ENCODE results near the gene SLC48A1.
A peak's percentile ranks its signal among the peaks of the same experiment; 100 is the strongest.
"Not testable (repeated sequence)": the region's sequence is repeated elsewhere in the genome, so short reads cannot be mapped to it uniquely, and the experiment has no call there.

SLC48A1 gene

DNA sequence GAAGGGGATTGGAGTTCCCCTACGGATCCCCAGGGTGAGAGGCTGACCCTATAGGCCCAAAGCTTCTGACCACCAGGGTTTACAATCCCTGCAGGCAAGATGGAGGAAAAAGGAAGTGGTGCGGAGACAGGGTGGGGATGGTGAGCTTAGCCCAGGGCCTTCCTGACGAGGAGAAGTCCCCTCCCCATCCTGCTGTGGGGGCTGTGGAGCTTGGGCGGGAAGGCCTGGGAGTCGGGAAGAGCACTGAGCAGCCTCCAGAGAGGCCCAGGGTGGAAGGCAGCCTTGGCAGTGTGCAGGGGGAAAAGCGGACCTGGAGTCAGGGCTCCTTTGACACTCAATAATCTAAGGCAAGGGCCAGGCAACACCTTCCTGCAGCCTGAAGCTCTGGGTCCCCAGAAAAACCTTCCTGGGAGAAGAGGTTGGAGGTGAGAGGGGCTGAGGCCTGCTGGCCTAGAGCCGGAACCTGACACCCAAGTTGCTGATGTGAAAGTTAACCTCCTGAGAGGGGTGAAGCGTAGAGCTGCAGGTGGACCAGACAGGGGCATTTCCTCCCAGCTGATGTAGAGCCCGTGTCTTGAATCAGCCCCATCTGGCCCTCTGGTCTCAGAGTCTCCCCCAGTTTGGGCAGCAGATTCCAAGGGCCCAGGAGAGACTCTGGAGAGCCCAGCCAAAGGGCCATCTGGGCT lies 40.6 kb downstream of the SLC48A1 start:
- peak; percentile 54 for DNase-seq

DNA sequence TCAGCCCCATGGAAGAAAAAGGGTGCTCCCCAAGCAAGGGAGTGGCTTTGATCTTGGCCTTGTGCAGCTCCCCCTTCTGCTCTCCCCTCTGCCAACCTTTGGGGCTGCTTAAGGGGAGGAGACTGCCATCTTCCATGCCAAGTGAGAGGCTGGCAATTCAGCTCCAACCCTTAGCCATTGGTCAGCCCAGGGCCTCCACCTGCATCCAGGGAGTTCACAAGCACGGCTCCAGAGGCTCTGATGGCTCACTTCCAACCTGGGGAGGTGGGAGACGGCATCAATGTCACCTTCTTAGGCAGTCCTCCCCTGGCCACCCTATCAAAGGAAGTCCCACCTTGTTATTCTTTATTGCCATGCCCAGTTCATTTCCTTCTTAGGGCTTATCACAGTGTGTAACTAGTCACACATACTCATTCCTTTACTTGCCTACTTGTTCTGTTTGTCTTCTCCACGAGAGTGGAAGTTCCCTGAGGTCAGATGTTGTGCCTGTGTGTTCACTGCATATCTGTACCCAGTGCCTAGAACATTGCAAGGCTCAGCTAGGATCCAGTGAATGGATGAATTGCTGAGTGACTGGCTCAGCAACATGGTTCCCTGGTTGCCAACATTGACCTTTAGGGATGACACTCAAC lies 41.6 kb downstream of the SLC48A1 start:
- DNase-seq: peak; percentile 51

DNA sequence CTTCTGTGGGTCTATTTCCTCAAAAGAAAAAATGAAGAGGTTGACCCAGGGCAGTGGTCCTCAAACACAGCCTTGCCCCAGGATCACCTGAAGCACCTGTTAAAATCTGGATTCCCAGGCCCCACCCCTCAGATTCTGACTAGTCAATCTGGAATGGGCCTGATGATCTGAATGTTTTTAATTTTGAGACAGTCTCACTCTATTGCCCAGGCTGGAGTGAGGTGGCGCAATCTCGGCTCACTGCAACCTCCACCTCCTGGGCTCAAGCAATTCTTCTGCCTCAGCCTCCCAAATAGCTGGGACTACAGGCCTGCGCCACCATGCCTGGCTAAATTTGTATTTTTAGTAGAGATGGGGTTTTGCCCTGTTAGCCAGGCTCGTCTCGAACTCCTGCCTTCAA lies 42.4 kb downstream of the SLC48A1 start:
- DNase-seq: not testable (repeated sequence)

DNA sequence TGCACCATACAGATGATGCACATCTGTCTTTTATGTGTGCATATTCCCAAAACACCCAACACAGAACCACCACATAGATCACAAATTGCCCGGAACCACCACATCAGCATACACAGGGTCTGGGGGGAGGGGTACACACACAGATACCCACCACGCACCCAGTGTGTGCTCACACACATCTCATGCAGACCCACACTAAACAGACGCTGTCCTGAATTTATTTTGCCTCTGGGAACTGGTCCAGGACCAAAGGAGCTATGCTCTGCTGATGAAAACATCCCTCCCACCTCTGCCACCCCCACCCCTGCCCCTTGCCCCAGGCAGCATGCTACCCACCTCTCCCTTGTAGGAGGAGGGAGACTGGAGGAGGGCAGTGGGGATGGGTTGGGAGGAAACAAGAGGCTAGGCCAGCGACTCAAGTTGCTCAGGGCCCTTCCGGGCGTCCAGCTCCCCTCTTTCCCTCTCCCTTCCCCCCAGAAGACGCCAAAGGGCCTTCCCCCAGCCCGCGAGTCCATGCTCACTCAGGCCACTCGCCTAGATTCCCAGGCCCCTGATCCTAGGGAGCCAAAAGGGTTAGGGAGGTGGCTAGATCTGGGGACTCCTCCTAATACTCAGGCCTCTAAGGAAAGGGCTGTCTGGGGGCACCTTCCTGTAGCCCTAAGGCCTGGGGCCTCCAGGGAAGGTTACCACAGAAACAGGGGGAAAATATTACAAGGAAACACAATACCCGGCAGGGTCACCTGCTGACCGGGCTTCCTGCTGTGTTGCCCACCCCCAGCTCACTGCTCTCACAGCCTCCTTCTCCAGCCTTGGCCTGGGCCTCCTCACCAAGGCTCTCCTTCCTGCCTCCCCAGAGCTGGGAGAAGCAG lies 43.6 kb downstream of the SLC48A1 start:
- no peak for DNase-seq

DNA sequence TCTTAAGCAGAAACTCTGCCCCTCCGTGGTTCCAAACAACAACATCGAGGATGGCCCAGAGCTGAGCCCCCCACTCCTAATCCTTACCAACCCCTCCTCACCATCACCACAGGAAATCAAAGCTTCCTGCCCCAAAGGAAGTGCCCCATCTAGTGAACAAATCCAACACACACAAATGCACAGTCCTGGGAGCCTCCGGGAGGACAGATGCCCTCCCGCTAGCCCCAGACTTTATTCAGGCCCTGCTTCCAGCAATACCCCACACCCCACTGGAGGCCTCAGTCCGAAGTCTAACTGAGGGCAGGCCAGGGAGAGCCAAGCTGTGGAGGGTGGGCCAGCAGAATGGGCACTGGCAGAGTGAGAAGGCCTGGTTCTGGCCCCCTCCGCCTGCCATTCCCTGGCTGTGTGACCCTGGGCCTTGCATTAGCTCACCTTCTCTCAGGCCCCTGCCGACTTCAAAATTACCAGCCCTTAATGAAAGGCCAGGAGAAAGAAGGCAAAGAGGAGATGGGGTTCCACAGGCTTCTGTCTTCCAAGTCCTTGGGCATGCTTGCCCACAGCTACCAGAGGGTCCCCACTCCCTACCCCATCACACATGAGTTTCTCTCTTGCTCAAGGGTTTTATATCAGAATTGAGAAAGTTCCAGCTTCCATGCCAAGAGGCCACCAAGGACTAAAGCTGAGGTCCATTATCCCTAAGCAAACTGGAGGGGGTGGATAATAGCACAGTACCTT lies 44.4 kb downstream of the SLC48A1 start:
- peak; percentile 49 for DNase-seq

DNA sequence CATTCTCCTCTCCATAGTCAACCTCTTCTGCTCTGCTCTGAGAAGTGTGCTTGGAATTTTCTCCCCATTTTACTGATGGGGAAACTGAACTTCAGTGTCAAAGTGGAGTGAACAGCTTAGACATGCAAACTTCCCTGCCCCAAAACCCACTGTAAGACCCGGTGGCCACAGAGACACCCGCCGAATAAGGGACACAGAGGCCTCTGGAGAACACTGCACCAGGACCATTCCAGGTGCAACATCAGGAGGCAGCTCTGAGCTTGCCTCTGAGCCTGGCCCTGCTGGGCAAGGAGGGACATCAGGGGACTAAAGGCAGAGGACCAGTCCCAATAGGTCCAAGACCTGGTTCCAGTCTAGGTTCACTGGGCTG lies 45.0 kb downstream of the SLC48A1 start:
- DNase-seq: no peak

DNA sequence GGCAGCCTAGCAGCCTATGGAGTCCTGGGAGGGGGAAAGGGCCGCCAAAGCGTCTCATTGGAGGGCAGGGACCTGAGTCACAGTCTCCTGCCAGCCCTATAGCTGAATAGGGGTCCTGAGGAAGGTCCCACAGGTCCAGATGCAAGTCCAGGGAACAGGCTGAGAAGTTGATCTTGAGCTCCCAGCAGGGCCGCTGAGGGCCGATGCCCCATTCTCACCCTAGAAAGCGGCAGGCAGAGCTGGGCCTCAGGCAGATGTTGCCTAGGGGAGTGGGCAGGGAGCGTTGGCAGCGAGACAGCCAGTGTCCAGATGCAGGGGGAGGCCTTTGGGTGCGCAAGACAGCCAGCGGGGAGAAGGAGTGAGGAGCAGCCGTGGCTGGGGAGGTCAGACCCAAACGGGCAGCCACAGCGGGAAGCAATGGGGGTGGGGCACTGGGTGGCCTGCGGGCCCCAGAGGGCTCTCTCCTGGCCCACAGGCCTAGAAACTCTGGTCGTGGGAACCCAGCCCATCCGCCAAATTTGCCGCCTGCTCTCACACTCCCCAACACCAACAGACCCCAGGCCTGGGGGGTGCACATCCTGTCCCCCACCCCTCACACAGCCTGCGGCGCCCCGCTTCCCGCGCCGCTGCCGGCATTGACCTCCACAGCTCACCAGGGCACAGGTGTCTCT lies 45.6 kb downstream of the SLC48A1 start:
- DNase-seq: peak; percentile 55

DNA sequence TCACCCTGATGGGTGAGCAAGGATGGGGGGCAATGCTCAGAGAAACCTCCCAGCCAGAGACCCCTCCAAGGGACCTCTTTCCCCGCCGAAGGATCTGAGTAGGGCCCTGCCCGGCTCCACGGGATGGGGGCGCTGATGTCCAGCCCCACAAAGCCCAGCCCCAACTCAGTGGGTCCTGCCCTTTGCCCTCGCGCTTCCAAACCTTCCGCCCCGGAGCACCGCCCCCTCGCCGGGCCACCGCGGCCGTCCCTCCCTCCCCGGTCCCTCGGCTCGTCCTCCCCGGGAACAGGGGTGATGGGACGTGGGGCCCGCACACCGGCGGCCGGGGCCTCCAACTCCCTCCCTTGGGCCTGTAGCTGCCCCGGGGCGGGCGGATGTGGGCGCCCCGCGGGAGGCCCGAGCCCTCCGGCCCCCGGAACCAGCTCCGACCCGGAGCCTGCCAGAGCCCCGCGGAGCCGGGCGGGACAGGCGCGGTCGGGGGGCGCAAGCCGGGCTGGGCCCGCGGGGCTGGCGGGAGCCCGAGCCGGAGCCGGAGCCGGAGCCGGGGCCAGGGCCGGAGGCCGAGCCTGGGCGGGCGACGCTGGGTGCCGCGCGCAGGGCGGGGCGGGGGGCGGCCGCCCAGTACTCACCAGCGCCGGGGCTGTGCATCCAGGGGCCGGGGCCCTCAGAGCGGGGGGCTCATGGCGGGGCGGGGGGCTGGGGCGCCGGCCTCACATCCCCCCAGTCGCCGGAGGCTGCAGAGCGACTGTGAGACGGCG lies 46.3 kb downstream of the SLC48A1 start:
- peak; percentile 56 for DNase-seq

DNA sequence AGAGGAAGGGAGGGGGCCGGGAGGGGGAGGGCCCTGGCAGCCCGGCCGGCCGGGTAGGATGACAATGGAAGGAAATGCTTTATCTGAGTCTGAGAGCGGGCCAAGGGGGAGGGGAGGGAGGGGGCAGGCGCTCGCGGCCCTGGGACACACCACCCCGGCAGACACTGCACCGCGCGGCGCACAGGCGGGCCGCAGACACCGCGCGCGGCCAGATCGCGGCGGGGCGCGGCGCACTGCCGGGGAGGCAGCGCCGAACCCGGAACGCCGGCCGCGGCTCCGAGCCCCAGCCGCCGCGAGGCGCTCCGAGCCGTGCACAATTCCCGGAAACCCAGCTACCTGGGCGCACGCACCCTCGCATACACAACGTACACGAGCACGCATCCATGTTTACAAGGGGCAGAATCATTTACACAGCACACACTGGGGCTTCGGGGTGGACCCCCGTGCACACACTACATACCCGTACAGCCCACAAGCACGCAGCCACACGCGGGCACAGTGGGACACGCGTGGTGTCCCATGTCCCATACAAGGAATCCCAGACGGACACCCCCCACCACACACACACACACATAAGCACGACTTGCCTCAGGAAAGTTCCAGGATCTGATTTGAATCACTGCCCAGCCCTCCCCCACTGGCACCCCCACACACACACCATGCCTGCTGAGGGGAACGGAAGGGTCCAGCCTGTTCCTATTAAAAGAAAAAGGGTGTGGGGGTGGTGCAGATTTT lies 47.0 kb downstream of the SLC48A1 start, which contains the start of gene HDAC7:
Gene HDAC7 (minus strand): TSS at position 8 of the 735 bp plus-strand sequence. CDS start 118 bp downstream, outside the sequence.
- peak; percentile 81 for DNase-seq

DNA sequence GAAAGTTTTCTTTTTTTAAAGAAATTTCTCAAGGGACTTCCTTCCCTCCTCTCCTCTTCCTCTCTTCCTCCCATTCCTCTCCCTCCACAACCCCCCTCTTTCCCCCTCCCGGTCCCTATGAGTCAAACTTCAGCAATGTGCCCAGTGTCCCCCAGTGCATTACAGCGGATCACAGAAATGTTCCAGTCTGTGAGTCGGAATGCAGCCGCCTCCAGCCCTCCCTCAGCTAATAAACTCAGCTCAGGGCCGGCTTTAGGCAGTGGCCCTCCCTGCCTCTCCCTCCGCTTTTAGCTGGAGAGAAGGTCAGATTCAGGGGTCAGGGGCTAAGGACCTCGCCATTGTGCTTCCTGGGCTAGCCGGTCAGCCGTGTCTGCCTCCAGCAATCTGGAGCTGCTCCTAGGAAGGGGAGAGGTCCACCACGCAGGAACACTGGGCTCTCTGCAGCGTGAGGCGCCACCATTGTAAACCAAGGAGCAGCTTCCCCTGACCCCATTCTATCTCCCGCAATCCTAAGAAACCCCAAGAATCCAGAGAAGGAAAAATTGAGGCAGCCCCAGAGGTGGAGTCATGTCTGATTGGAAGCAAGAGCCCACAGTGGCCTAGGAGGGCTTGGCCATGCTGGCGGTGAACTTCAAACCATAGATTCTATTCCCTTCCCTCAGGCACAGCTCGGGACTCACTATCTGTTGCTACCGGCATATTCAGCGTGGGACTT lies 47.8 kb downstream of the SLC48A1 start:
- no peak for DNase-seq

DNA sequence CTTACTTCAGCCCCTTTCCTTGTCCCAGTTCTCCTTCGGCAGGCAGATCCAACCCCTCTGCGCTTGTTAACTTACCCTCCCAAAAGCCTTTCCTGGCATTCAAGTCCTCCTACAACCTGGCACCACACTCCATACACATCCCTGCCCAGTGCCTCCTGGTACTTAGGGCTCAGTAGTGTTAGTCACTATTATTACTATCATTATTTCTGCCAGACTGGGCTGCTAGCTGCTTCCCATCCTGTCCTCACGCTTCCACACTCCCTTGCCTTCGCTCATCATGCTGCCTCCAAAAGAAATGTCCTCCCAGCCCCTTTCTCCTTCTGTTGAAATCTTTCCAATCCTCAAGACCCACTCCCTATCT lies 48.3 kb downstream of the SLC48A1 start:
- no peak for DNase-seq

DNA sequence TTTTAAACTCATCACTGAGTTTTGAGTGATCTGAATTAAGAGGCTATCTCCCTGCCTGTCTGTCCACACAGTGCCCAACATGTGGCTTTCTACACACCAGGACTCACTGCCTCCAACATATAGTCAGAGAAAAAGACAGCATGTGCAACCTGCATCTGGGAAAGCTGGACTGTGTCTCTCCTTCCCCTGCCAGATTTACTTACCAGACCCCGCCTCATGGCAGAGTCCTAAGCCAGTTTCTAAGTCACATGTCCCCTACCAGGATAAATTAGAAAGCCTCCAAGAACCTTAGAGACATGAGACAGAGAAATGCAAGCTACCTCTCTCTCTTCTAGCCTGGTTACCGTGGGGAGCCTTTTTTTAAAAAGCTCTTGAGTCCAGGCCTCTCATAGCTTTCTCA lies 49.4 kb downstream of the SLC48A1 start:
- DNase-seq: no peak

DNA sequence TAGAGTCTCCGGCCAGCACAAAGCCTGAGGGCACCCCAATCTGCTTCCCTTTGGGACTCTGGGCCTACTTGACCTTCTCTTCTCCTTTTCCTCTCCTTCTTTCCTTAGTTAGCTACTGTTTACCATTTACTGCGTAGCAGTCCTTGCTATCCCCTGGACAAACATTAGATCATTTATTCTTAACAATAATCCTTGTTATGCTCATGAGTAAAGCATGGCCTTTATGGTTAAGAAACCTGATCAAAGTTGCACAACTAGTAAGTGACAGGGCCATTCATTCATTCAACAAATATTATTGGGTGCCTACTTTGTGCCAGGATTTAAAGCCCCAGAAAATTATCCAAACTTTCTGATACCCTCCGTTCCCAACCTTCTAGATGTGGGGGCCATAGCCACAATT lies 49.8 kb downstream of the SLC48A1 start:
- no peak for DNase-seq

DNA sequence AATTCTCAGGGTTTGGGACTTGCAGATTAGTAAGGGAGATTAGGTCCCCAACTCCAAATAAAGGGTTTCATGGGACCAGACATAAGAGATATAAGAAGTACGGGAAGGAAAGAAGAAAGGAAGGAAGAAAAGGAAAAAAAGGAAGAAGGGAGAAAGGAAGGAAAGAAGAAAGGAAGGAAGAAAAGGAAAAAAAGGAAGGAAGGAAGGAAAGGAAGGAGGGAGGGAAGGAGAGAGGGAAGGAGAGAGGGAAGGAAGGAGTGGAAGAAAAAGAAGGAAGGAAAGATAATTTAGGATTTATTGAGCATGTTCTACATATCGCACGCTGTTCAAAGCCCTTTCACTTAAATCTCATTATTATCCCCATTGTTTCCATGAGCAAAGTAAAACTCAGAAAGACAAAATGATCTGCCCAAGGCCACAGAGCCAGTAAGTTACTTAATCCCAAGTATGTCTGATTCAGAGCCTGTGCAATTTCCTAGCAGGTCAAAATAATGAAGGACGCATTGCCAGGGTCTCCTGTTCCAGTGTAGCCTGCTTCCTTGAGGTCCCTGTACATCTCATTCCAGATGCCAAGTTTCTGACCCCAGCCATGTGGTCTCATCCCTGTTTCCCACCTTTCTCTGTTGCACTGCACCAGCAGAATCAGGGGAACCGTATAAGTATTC lies 50.5 kb downstream of the SLC48A1 start:
- no peak for DNase-seq

DNA sequence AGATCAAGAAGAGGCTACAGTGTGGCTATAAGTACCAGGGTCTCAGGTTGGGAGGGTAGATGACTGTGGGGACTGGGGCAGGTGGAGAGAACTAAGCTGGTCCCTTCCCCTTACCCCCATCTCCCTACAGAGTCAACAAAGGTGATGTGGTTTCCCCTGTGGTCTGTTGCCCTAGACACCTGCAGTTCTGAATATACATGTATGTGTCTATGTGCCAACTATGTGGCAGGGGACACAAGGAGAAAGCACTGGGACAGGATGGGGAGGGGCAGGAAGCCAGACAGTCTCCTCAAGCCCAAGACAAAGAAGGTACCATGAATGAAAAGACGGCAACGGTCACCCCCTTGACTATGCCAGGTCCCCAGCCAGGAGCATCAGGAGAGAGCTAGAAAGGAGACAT lies 51.2 kb downstream of the SLC48A1 start:
- peak; percentile 74 for DNase-seq

DNA sequence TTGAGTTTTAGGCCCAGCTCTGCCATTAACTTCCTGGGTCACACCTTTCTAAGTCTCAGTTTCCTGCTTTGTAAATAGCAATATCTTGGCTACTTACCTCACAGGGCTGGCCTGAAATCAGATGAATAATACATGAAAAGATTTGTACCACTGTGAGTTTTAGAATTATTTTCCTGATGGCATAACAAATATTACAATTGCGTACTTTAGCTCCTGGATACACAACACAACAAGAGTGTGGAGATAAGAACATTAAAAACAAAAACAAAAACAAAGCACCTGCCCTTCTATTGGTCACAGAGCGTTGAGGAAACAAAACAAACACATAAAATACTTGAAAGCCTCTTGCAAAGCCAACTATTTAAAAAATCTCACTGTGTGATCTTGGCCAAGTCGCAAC lies 51.6 kb downstream of the SLC48A1 start:
- no peak for DNase-seq

DNA sequence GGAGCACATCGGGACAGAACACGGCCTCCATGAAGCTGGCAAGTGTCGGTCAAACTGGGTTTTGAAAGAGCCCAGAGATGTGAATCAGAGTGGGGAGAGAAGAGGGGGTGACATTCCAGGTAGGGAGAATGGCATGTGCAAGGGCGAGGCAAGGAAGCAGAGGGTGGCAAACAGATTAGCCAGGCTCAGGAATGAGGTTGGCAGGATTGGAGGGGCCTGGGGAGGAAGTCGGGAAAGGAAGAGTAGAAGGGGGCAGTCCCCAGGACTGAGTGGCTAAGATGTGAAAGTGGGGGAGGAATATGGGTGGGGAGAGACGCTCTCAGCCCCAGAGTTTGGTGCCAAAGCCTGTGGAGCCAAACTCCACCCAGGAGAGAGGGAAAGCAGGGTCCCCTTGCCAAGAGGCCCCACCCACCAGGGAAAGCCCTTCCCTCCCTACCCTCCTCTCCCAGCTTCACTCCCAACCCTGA lies 52.2 kb downstream of the SLC48A1 start:
- no peak for DNase-seq

DNA sequence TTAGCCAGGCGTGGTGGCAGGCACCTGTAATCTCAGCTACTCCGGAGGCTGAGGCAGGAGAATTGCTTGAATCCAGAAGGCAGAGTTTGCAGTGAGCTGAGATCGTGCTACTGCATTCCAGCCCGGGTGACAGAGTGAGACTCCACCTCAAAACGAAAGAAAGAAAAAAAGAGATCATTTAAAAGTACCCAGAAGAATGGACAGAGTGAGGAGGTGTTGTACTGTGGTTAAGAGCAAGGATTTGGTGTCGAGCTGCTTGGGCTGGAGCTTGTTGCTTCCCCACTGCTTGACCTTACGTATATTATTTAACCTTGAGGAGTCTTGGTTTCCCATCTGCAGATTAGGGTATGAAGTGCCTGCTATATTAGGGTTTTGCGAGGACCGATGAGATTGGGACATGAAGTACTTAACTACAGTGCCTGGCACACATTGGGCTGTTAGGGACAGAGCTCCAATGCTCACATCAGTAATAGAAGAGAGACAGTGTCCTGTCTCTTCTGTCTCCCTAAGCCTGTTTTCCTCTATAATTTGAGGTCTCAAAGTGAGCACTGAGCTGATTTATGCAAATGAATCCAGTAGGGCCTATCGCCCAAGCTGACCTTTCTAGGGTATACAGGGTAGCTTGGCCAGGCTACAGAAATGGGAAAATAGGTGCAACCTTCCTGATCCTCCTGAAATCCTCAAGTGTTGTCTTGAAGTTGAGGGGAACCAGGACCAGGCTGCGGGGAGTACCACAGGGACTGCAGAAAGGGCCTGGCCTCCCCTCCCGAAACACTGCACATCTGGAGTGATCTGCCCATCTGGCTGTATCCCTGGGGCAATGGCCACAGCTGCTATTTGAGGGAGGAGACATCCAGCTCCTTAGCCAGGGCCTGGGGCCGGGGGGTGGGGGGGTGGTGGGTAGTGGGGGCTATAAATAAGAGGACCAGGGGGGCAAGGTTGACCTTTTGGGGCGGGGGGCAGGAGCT lies 55.3 kb downstream of the SLC48A1 start:
- DNase-seq: no peak

All from CD4-positive, alpha-beta T cell treated with Interleukin-17A for 1 hour (primary cell).